GM18951 (cell line): Measurements from ENCODE around the gene SSB.
"Not testable (repeated sequence)": the region's sequence is repeated elsewhere in the genome, so short reads cannot be mapped to it uniquely, and the experiment has no call there.

Experiments
- POLR2A ChIP-seq: IDR thresholded peaks from 4 replicates; pipeline ENCODE4 v1.6.1; 2011; ENCODE audit warnings: mild to moderate bottlenecking; ENCODE audit not compliant: insufficient read length, insufficient read depth; ENCODE audit errors: extremely low read depth
- in situ Hi-C: fragments of 300-500 bp; cut with MboI; formaldehyde crosslinking; loops from one replicate; pipeline ENCODE4 v1.12.0; 2022; ENCODE audit warnings: low sequenced_read_pairs, mixed read lengths, inconsistent platforms; ENCODE audit not compliant: unreplicated experiment

The SSB gene

GRCh38 chr2:169828141-169828811 is 29.6 kb downstream of the SSB start:
- TF ChIP-seq POLR2A, result no peak
- in situ Hi-C loops, result no loop called here

- no peak for TF ChIP-seq POLR2A
- in situ Hi-C loops, result no loop called here
Observed at GRCh38 chr2:169834401-169834800, 35.7 kb downstream of the SSB start.

- TF ChIP-seq POLR2A, result no peak
- in situ Hi-C loops, result no loop called here
Observed at GRCh38 chr2:169838743-169839489, 40.2 kb downstream of the SSB start.

GRCh38 chr2:169839954-169840746 is 41.5 kb downstream of the SSB start:
- in situ Hi-C loops, result no loop called here
- TF ChIP-seq POLR2A, result no peak

- in situ Hi-C loops, result no loop called here
- no peak for TF ChIP-seq POLR2A
Observed at GRCh38 chr2:169840747-169841142, 42.1 kb downstream of the SSB start.

- in situ Hi-C loops, result not testable (repeated sequence)
Observed at GRCh38 chr2:169841625-169842024, 43.0 kb downstream of the SSB start.

GRCh38 chr2:169845016-169845415 is 46.3 kb downstream of the SSB start:
- in situ Hi-C loops, result no loop called here
- no peak for TF ChIP-seq POLR2A

GRCh38 chr2:169848959-169849693 is 50.5 kb downstream of the SSB start:
- in situ Hi-C loops, result not testable (repeated sequence)

GRCh38 chr2:169849710-169850109 is 51.0 kb downstream of the SSB start:
- TF ChIP-seq POLR2A, result no peak
- in situ Hi-C loops, result no loop called here

GRCh38 chr2:169853041-169853668 is 54.5 kb downstream of the SSB start:
- in situ Hi-C loops, result no loop called here
- TF ChIP-seq POLR2A, result no peak

GRCh38 chr2:169855281-169856258 is 56.9 kb downstream of the SSB start:
- in situ Hi-C loops, result not testable (repeated sequence)

GRCh38 chr2:169859423-169859822 is 60.8 kb downstream of the SSB start:
- no peak for TF ChIP-seq POLR2A
- in situ Hi-C loops, result no loop called here
